Suprapubic skin (tissue), 3 donors: ENCODE measurements around the gene ZBTB7B.

ENCODE experiments used
- CTCF ChIP-seq, 2 donors: fragments of 200-600 bp in 1 of 2; fragments of 450-650 bp in 1 of 2; sonication (generic) in 1 of 2; IDR thresholded peaks; one replicate each; pipeline ENCODE4 v1.5.1; 2016 to 2019; ENCODE audit warnings: antibody characterized with exemption in 2 of 2, mild to moderate bottlenecking in 1 of 2, moderate library complexity in 1 of 2
- POLR2A ChIP-seq, 2 donors: fragments of 450-650 bp; IDR thresholded peaks; one replicate each; pipeline ENCODE4 v1.6.1; 2017; ENCODE audit warnings: antibody characterized with exemption in 2 of 2, mild to moderate bottlenecking in 2 of 2, moderate library complexity in 2 of 2

GRCh38 chr1:155029513-155030242, 27.1 kb downstream of the ZBTB7B start:
- TF ChIP-seq POLR2A (IDR thresholded peaks at IDR 0.05) (no peak), CTCF (IDR thresholded peaks at IDR 0.05) (no peak)
